Activated naive CD4-positive, alpha-beta T cell (primary cell): Measurements from ENCODE around the gene LMNTD2.
"Not testable (repeated sequence)": the region's sequence is repeated elsewhere in the genome, so short reads cannot be mapped to it uniquely, and the experiment has no call there.

ENCODE experiments used
- DNase-seq, 4 experiments: peaks; one replicate each; lab custom pipeline; 2025; lab: John Stamatoyannopoulos, UW

Gene LMNTD2

DNA sequence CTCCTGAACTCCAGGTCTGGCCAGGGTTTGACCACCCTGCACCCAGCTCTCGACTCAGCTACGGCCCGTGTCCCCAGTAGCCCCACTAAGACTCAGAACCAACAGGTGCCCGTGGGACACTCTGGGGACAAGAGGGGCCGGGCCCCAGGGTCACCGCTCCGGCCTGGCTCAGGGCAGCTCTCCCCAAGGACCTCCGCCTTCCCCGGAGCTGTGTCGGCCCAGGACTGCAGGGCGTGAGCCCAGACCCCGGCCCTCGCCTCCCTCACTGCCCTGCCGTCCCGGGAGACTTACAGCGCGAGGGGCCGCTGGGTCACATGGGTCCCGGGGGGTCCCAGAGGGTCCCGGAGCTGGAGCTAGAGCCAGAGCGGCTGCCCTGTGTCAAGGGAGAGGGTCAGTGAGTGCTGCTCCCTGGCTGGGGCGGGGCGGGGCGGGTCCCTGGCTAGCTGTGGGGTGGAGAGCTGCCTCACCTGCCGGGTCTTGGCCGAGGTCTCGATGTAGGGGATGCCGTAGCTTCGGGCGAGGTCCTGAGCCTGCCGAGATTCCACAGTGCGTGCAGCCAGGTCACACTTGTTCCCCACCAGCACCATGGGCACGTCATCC, 27.5 kb downstream of the LMNTD2 start:
- no peak for DNase-seq

GRCh38 chr11:532527-532985, 28.0 kb downstream of the LMNTD2 start:
- DNase-seq: no peak

- no peak for DNase-seq
Measured at GRCh38 chr11:531919-532526, 28.5 kb downstream of the LMNTD2 start.

DNA sequence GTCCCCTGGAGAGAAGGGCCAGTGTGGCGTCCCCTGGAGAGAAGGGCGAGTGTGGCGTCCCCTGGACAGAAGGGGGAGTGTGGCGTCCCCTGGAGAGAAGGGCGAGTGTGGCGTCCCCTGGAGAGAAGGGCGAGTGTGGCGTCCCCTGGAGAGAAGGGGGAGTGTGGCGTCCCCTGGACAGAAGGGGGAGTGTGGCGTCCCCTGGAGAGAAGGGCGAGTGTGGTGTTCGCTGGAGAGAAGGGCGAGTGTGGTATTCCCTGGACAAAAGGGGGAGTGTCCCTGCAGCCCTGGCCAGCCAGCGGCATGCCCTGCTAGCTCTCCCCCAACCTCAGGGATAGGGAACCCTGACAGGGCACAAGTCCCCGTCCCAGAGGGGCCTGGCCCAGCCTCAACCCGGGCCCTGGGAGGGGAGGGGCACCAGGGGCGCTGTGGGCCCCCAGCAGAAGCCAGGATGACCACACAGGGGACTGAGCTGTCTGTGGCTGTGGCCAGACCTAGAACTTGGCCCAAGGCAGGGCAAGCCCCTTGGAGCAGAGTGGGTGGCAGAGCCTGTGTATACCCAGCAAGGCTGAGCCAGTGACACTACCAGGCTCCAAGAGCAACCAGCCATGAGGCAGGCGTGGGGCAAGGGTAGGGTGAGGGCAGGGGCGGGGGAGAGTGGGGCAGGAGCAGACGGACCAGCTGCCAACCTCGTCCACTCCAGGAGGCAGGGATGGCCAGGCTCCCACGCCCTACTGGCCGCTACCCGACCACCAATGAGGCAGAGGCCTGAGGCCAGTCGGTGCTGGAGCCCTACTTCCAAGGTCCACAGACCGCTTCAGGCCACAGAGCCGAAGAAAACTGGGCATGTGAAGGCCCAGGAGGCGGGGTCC, 29.3 kb downstream of the LMNTD2 start:
- DNase-seq: no peak

GRCh38 chr11:529728-530411, 30.7 kb downstream of the LMNTD2 start:
- no peak for DNase-seq

- DNase-seq: no peak
Measured at GRCh38 chr11:528815-529727, 31.5 kb downstream of the LMNTD2 start.

DNA sequence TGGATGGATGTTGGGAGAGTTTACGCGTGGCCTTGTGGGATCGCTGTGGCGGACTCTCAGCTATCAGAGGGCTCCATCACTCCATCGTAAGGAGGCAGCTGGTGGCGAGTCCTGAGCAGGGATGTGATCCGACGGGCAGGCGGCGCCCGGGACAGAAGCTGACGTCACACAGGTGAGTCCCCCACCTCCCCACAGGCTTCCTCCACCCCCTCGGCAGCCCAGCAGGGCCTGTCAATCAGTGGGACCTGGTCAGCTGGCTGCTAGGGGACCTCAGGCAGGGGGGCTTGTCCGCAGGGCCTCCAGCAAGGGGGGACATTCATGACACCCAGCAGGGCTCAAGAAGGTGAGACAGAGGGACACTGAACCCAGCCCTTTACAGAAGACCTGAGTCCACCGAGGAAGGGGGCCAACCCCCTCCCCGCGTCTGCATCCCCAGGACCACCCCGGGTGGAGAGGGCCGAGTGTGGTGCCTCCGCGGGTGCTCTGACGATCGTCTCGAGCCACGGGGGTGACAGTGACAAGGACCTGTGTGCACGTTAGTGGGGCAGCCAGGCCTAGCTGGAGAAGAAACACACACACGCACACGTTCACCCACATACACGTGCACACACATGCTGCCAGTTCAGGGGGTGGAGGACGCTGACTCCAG, 32.2 kb downstream of the LMNTD2 start:
- DNase-seq: no peak

DNA sequence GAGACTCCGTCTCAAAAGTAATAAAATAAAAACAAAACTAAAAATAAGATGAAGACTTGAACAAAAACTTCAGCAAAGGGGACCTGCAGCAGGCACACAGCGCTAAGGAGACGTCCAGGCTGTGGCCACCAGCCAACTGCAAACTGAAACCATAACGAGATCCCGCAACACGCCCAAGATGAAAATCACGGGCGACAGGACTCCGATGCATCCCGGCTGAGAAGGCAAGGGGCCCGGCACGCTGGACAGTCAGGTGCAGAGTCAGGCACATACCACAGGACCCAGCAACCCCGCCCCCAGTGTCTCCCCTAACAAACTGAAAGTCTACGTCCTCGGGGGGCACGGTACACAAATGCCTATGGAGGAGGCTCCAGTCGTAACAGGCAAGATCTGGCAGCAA, 34.3 kb downstream of the LMNTD2 start:
- DNase-seq: no peak

GRCh38 chr11:521177-521688, 39.3 kb downstream of the LMNTD2 start:
- no peak for DNase-seq

DNA sequence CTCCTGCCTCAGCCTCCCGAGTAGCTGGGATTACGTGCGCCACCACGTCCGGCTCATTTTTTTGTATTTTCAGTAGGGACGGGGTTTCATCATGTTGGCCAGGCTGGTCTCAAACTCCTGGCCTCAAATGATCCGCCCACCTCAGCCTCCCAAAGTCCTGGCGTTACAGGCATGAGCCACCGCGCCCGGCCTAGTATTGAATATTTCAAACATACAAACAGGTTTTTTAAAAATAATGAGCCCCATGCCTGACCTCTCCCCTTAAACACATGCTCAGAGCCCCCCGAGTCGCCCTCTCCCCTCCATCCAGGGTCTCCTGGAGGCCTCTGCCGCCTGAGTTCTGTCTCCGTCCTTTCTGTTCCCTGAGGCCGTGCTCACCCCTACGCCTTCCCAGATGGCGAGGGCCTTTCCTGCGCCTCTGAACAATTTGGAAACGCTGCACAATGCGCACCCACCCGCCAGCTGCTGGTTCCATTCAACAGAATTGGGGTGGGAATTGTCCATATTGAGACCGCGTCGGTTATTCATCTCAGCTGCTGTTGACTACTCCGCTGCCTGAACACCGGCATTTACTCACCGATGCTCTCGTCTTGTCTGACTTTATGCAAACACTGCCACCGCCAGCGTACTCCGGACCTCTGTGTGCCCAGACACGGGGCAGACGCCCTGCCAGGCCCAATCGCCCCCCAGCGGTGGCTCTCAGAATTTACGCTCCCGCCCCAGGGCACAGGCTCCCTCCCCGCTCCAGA, 39.9 kb downstream of the LMNTD2 start:
- no peak for DNase-seq

GRCh38 chr11:518463-519202, 41.9 kb downstream of the LMNTD2 start:
- DNase-seq: no peak

DNA sequence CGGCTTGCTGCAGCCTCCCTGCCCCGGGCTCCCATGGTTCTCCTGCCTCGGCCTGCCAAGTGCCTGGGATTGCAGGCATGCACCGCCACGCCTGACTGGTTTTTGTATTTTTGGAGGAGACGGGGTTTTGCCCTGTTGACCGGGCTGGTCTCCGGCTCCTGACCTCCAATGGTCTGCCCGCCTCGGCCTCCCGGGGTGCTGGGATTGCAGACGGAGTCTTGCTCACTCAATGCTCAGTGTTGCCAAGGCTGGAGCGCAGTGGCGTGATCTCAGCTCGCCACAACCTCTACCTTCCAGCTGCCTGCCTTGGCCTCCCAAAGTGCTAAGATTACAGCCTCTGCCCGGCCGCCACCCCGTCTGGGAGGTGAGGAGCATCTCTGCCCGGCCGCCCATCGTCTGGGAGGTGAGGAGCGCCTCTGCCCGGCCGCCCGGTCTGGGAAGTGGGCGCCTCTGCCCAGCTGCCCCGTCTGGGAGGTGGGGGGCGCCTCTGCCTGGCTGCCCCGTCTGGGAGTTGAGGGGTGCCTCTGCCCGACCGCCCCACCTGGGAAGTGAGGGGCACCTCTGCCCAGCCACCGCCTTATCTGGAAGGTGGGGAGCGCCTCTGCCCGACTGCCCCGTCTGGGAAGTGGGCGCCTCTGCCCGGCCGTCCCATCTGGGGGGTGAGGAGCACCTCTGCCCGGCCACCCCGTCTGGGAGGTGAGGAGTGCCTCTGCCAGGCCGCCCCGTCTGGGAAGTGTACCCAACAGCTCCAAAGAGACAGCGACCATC, 43.4 kb downstream of the LMNTD2 start:
- not testable (repeated sequence) for DNase-seq

- DNase-seq: no peak
Measured at GRCh38 chr11:516400-516799, 44.1 kb downstream of the LMNTD2 start.

DNA sequence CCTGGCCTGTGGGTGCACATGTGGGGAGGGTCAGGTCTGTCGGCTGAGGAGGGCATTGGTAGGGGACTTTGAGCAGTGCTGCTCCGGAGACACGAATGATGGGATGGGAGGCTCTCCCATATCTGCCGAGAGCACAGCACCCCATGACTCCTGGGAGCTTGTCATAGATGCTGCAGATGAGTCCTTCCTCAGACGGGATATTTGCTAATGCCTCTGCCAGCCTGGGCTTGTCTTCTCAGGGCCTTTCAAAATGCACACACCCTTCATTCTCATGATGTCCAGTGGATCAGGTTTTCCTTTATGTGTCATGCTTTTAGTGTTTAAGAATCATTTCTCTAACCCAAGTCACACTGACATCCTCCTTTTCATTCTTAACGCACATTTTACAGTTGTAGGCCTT, 45.4 kb downstream of the LMNTD2 start:
- no peak for DNase-seq

GRCh38 chr11:514606-515005, 45.9 kb downstream of the LMNTD2 start:
- no peak for DNase-seq

DNA sequence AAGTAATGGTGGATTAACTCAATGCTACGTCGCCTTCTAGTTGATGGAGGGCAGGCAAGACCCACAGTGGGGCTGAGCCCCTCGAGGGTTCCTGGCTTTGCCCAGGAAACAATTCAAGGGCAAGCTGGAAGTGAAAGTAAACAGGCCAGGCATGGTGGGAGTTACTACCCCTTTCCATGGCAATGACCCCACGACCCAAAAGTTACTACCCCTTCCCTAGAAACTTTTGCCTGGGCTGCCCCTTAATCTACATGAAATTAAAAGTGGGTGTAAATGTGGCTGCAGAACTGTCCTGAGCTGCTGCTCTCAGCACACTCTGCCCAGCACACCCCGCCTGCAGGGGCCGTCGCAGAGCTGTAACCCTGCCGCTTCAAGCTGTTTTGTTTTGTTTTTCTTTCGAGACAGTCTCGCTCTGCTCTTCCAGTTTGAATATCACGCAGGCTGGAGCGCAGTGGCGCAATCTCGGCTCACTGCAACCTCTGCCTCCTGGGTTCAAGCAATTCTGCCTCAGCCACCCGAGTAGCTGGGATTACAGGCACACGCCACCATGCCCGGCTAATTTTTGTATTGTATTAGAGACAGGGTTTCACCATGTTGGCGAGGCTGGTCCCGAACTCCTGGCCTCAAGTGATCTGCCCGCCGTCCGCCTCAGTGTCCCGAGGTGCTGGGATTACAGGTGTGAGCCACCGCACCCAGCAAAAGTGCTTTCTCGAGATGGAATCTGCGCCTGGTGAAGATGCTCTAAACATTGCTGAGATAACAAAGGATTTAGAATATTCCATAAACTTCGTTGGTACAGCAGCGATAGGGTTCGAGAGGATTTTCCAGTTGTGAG, 47.6 kb downstream of the LMNTD2 start:
- DNase-seq: no peak

- no peak for DNase-seq
Measured at GRCh38 chr11:508956-509355, 51.6 kb downstream of the LMNTD2 start.
